Fibroblast of mammary gland (primary cell): ENCODE data around the gene RCL1.

Source experiments
- DNase-seq: peaks from one replicate; pipeline ENCODE4 v3.0.0-alpha.2; 2010; ENCODE audit warnings: low read depth
- H3K4me3 ChIP-seq: 2 replicates; pipeline ENCODE4 v1.5.1; 2011; ENCODE audit warnings: low read depth, mild to moderate bottlenecking, low read length, moderate library complexity; ENCODE audit not compliant: control insufficient read depth
- TF ChIP-seq, protein P1 (sequence below): conservative IDR thresholded peaks from 2 replicates; pipeline ENCODE4 v1.5.1; 2011; ENCODE audit warnings: low read depth, low read length, inconsistent platforms; ENCODE audit not compliant: control insufficient read depth, insufficient read depth

Gene RCL1

DNA sequence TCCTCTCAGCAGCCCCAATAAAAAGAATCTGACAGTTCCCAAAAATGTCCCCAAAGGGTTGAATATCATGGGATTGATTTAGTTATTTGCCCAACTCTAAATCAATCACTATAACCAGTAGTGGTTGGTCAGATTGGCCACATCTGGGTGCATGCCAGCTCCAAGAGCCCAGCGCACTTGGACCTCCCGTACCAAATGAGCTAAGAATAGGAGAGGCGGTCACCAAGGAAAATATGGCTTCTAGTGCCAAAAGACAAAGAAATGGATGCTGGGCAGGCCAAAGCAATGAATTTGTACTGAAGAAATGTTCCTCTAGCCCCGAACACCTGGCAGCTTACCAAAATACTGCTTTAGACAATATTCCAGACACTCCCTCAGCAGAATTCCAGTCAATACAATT, 80.3 kb downstream of the RCL1 start:
- TF ChIP-seq, protein P1, sequence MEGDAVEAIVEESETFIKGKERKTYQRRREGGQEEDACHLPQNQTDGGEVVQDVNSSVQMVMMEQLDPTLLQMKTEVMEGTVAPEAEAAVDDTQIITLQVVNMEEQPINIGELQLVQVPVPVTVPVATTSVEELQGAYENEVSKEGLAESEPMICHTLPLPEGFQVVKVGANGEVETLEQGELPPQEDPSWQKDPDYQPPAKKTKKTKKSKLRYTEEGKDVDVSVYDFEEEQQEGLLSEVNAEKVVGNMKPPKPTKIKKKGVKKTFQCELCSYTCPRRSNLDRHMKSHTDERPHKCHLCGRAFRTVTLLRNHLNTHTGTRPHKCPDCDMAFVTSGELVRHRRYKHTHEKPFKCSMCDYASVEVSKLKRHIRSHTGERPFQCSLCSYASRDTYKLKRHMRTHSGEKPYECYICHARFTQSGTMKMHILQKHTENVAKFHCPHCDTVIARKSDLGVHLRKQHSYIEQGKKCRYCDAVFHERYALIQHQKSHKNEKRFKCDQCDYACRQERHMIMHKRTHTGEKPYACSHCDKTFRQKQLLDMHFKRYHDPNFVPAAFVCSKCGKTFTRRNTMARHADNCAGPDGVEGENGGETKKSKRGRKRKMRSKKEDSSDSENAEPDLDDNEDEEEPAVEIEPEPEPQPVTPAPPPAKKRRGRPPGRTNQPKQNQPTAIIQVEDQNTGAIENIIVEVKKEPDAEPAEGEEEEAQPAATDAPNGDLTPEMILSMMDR, result no peak
- DNase-seq, result no peak
- no peak overlapping the region for H3K4me3 ChIP-seq

DNA sequence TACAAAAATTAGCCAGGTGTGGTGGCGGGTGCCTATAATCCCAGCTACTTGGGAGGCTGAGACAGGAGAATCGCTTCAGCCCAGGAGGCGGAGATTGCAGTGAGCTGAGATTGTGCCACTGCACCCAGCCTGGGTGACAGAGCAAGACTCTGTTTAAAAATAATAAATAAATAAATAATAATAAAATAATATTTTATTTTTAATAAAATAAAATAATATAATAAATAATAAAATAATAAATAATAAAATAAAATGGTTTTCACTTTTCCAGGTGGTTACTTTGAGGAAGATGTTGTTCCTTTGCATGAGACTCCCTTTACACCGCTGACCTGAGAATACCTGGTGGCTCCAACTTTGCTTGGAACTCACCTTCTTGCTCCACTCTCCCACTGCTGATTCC, 82.8 kb downstream of the RCL1 start:
- no peak for DNase-seq
- no peak overlapping the region for H3K4me3 ChIP-seq
- TF ChIP-seq, protein P1, result no peak

DNA sequence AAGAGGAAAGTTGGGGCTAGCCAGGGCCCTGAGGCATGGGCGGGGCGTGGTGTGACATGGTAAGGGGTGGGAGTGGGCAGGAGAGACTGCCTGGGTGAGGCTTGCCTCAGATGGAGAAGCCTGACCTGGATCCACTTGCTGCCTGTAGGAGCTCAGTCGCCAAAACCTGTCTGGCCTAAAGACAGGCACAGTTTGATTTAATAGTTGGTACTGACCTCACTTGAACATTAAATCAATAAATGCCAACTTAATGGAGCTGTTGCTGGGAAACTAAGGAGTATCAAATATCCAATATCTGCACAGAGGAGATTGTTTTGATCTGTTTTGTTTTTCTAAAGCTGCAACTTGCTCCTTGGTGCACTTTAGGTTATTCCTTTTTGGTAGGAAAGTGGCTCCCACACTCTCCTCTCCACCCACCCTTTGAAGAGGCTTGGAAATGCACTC, 86.4 kb downstream of the RCL1 start:
- no peak overlapping the region for H3K4me3 ChIP-seq
- TF ChIP-seq, protein P1, result no peak
- DNase-seq, result no peak

DNA sequence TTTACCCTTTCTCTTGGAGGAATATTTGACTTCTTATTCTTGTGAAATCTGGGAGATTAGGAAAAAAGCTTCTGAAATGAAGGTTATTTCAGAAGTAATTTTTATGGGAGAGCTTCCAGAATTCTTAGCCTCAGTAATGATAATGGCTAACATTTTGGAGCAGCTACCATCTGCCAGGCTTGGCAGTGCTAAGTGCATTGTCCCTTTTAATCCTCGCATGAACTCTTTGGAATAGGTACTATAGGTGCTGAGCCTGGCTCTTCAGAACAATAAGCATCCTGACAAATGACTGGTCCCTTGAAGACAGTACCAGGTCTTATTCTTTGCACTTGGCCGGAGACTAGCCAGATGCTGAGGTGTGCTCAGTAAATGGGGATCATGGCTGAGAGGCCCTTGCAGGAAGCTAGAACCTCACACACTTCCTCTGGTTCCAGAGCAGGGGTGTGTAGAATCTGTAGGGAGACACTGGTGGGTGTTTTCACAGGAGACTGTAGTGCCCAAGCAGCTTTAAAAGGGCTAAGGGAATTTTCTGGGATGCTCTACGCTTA, 90.7 kb downstream of the RCL1 start:
- TF ChIP-seq, protein P1, result no peak
- DNase-seq, result no peak
- H3K4me3 ChIP-seq, result no peak overlapping the region

DNA sequence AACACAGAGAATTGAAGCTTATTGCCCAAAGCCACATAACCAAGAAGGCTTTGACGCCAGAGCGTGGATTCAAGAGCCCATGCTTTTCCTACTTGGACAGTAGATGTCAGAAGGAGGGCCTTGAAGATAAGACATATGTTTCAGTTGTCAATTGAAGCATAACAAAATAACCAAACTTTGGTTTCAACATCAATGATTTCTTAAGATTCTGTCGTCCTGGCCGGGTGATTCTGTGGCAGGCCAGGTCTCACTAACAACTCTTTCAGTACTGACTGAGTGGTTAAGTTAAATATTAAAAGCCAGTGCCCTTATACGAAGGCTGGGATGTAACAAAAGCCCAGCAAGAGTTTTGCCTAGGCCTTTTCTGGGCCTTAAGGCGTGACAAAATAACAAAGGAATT, 94.0 kb downstream of the RCL1 start:
- no peak overlapping the region for H3K4me3 ChIP-seq
- no peak for DNase-seq
- TF ChIP-seq, protein P1, result no peak

DNA sequence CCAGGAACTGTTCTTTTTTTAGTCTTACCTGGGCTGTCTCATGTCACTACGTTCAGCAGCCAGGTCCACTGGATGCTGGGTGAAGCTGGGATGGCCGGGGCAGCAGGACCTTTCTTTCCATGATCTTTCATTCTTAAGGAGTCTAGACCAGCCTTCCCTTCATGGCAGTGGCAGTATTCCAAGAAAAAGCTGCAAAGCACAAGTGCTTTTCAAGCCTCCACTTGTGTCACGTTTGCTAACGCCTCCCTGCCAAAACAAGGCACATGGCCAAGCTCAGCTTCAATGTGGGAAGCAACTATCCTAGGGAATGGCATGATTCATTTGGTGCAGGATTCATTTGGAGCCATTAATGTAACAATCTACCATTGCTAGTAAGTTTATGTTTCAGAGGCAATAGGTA, 94.8 kb downstream of the RCL1 start:
- peak; percentile 72 for DNase-seq
- TF ChIP-seq, protein P1, result no peak
- no peak overlapping the region for H3K4me3 ChIP-seq

DNA sequence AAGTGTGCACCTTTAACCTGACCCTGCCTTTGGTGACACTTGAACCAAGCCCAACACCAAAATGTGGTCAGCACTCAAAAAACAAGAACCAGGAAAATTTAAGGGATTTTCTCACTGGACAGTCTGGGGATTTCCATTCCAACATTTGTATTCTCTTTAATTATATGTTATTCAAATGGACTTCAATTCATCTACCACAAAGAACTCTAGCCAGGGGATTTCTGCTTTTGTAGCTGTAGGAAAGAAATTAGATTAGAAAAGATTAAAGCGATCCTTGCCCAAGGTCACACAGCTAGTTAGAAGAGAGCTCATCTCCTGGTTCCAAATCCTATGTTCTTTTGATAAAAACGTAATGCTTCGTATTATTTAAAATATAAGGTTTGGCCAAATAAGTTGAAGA, 97.5 kb downstream of the RCL1 start:
- H3K4me3 ChIP-seq, result no peak overlapping the region
- DNase-seq, result no peak
- TF ChIP-seq, protein P1, result no peak
